ENCODE measurements around the gene FCER1A. TPM values are rescaled to one million over a fixed set of nuclear protein-coding genes. Genes with fewer than 3 reads are reported as not detected.

FCER1A gene
- 13.3 TPM for total RNA-seq
- long read RNA-seq, partial matches to known transcripts: 8 of 9 reads
- long read RNA-seq, other reads (novel, unspliced or antisense): 1 of 9 reads

GRCh38 chr1:159302095-159302494 lies at the start of gene FCER1A:
FCER1A (plus strand) TSS chr1:159302336; CDS start chr1:159302365, 29 bp downstream.
- ATAC-seq (no peak), DNase-seq (no peak)
- Histone ChIP-seq H3K9me3 (no peaks in the 10 kb centered on the region), H3K27me3 (no peaks in the 10 kb centered on the region), H3K4me3 (no peak within 1 kb of the TSS), H3K4me1 (no peaks in the 10 kb centered on the region), H3K27ac (no peak within 1 kb of the TSS), H3K36me3 (no peaks in the 10 kb centered on the region)
- intact Hi-C loops (cut with DNase I): no loop called here
- no peak for TF ChIP-seq CTCF (IDR thresholded peaks at IDR 0.05)

- DNase-seq: no peak
- Histone ChIP-seq H3K4me1 (no peaks in the 10 kb centered on the region), H3K27ac (no peak overlapping the region), H3K9me3 (no peaks in the 10 kb centered on the region), H3K27me3 (no peaks in the 10 kb centered on the region), H3K4me3 (no peak overlapping the region), H3K36me3 (no peaks in the 10 kb centered on the region)
- no peak for ATAC-seq
- intact Hi-C loops (cut with DNase I): no loop called here
- TF ChIP-seq CTCF (IDR thresholded peaks at IDR 0.05): no peak
These were observed 40.8 kb upstream of the FCER1A start for GRCh38 chr1:159261311-159261710.

- no peak for TF ChIP-seq CTCF (IDR thresholded peaks at IDR 0.05)
- H3K27ac ChIP-seq: no peak overlapping the region
- intact Hi-C loops (cut with DNase I): no loop called here
These were observed 40.2 kb upstream of the FCER1A start for GRCh38 chr1:159261721-159262494.

GRCh38 chr1:159266832-159267231 lies 35.3 kb upstream of the FCER1A start:
- H3K9me3 ChIP-seq: no peaks in the 10 kb centered on the region
- H3K27ac ChIP-seq: no peak overlapping the region
- no peak overlapping the region for H3K4me3 ChIP-seq
- DNase-seq (no peak), ATAC-seq (no peak)
- TF ChIP-seq CTCF (IDR thresholded peaks at IDR 0.05): no peak
- no peaks in the 10 kb centered on the region for H3K36me3 ChIP-seq
- H3K4me1 ChIP-seq: no peaks in the 10 kb centered on the region
- intact Hi-C loops (cut with DNase I): no loop called here
- no peaks in the 10 kb centered on the region for H3K27me3 ChIP-seq

More at GRCh38 chr1:159261721-159262494, 40.2 kb upstream of the FCER1A start:
- DNase-seq (no peak), ATAC-seq (no peak)
- Histone ChIP-seq H3K4me3 (no peak overlapping the region), H3K9me3 (no peaks in the 10 kb centered on the region), H3K36me3 (no peaks in the 10 kb centered on the region), H3K4me1 (no peaks in the 10 kb centered on the region), H3K27me3 (no peaks in the 10 kb centered on the region)

GRCh38 chr1:159274631-159275030 lies 27.5 kb upstream of the FCER1A start:
- TF ChIP-seq CTCF (IDR thresholded peaks at IDR 0.05): no peak
- Histone ChIP-seq H3K27me3 (no peaks in the 10 kb centered on the region), H3K27ac (no peak overlapping the region), H3K4me3 (no peak overlapping the region), H3K9me3 (no peaks in the 10 kb centered on the region), H3K36me3 (no peaks in the 10 kb centered on the region), H3K4me1 (no peaks in the 10 kb centered on the region)
- intact Hi-C loops (cut with DNase I): no loop called here
- ATAC-seq: no peak
- no peak for DNase-seq

All from upper lobe of right lung (tissue), 1 donor.